HL-60 (cell line): ENCODE measurements around the gene DCDC1.

Experiments
- DNase-seq, 2 experiments: peaks; one replicate each; pipeline ENCODE4 v3.0.0-alpha.2; 2010 to 2020; ENCODE audit warnings: low read depth in 1 of 2, low spot score in 1 of 2
- H3K27ac ChIP-seq: fragments of 250-450 bp; sonication (Bioruptor Pico); replicated peaks from 2 replicates; pipeline ENCODE4 v1.5.1; 2020; ENCODE audit warnings: mild to moderate bottlenecking, moderate library complexity
- H3K27me3 ChIP-seq: fragments of 250-450 bp; sonication (Bioruptor Pico); 2 replicates; pipeline ENCODE4 v1.5.1; 2021; ENCODE audit warnings: mild to moderate bottlenecking, moderate library complexity; ENCODE audit not compliant: insufficient read depth, poor library complexity, severe bottlenecking
- H3K4me3 ChIP-seq: replicated peaks from 2 replicates; pipeline ENCODE4 v1.5.1; 2011; ENCODE audit warnings: mild to moderate bottlenecking, control low read depth, low read length; ENCODE audit not compliant: insufficient read depth
- CTCF ChIP-seq: IDR thresholded peaks from one replicate; pipeline ENCODE4 v1.5.1; 2011; ENCODE audit warnings: low read length, control low read depth, inconsistent platforms; ENCODE audit not compliant: insufficient read depth
- GABPA ChIP-seq: IDR thresholded peaks from 2 replicates; pipeline ENCODE4 v1.6.1; 2012; ENCODE audit warnings: low read depth
- POLR2AphosphoS5 ChIP-seq: IDR thresholded peaks from 2 replicates; pipeline ENCODE4 v1.6.1; 2012; ENCODE audit warnings: low read depth
- REST ChIP-seq: IDR thresholded peaks from 2 replicates; pipeline ENCODE4 v1.6.1; 2012; ENCODE audit warnings: low read depth; ENCODE audit not compliant: insufficient replicate concordance
- SPI1 ChIP-seq: IDR thresholded peaks from 2 replicates; pipeline ENCODE4 v1.6.1; 2012; ENCODE audit warnings: low read depth, mild to moderate bottlenecking, borderline replicate concordance

DCDC1 gene

GRCh38 chr11:30837252-30837651 is 532.3 kb downstream of the DCDC1 start:
- H3K4me3 ChIP-seq = no peak overlapping the region
- TF ChIP-seq SPI1 (no peak), REST (no peak), CTCF (no peak), GABPA (no peak), POLR2AphosphoS5 (no peak)
- H3K27ac ChIP-seq = no peak overlapping the region
- no peaks in the 10 kb centered on the region for H3K27me3 ChIP-seq
- no peak for DNase-seq

- no peaks in the 10 kb centered on the region for H3K27me3 ChIP-seq
- DNase-seq = no peak
- no peak overlapping the region for H3K4me3 ChIP-seq
- H3K27ac ChIP-seq = no peak overlapping the region
- TF ChIP-seq SPI1 = no peak
- TF ChIP-seq POLR2AphosphoS5 = no peak
- no peak for TF ChIP-seq REST
- TF ChIP-seq GABPA = no peak
- no peak for TF ChIP-seq CTCF
Measured at GRCh38 chr11:30832831-30833230, 536.7 kb downstream of the DCDC1 start.

DNA sequence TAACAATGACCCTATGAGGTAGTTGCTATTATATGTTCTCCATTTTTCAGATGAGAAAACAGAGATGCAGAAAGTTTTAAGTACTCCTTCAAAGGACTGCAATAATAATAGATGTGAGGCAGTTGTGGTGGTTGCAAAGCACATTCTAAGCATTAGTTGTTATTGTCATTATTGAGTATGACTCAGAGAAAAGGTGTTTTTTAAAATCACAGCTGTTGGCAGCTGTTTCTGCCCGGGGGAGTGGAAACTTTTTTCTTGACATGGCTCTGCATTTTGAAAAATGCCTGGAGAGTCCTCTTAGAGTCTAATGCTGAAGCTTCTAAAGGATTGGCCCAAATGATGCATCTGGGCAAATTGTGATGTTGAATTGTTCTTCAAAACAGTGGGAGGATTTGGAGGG is 538.9 kb downstream of the DCDC1 start:
- Histone ChIP-seq H3K27me3 (no peaks in the 10 kb centered on the region), H3K4me3 (no peak overlapping the region), H3K27ac (no peak overlapping the region)
- no peak for DNase-seq
- TF ChIP-seq GABPA = no peak
- no peak for TF ChIP-seq POLR2AphosphoS5
- no peak for TF ChIP-seq CTCF
- no peak for TF ChIP-seq REST
- no peak for TF ChIP-seq SPI1
